SJCRH30 (cell line): ENCODE measurements around the gene UBE2E2. TPM values are rescaled to one million over a fixed set of nuclear protein-coding genes. Genes with fewer than 3 reads are reported as not detected.
"Not testable (repeated sequence)": the region's sequence is repeated elsewhere in the genome, so short reads cannot be mapped to it uniquely, and the experiment has no call there.

Source experiments
- DNase-seq, 2 experiments: peaks; one replicate each; pipeline ENCODE4 v3.0.0-alpha.2; 2015 to 2020
- H3K27ac ChIP-seq: fragments of 250-450 bp; sonication (Bioruptor Pico); 2 replicates; pipeline ENCODE4 v1.5.1; 2020; ENCODE audit warnings: mild to moderate bottlenecking, moderate library complexity
- H3K27me3 ChIP-seq: fragments of 250-450 bp; sonication (Bioruptor Pico); 2 replicates; pipeline ENCODE4 v1.5.1; 2020; ENCODE audit warnings: mild to moderate bottlenecking, moderate library complexity
- H3K36me3 ChIP-seq: fragments of 250-450 bp; sonication (Bioruptor Pico); 2 replicates; pipeline ENCODE4 v1.5.1; 2020; ENCODE audit warnings: mild to moderate bottlenecking, moderate library complexity
- H3K4me1 ChIP-seq: fragments of 250-450 bp; sonication (Bioruptor Pico); 2 replicates; pipeline ENCODE4 v1.5.1; 2020; ENCODE audit warnings: mild to moderate bottlenecking, moderate library complexity
- H3K4me3 ChIP-seq: fragments of 250-450 bp; sonication (Bioruptor Pico); 2 replicates; pipeline ENCODE4 v1.5.1; 2020; ENCODE audit warnings: mild to moderate bottlenecking, moderate library complexity
- H3K9me3 ChIP-seq: fragments of 250-450 bp; sonication (Bioruptor Pico); replicated peaks from 2 replicates; pipeline ENCODE4 v1.5.1; 2020; ENCODE audit warnings: mild to moderate bottlenecking, moderate library complexity
- total RNA-seq: library from RNA; depleted of rRNA; stranded (reverse); fragments of >200 nt; shearing (Covaris generic); gene quantifications from 2 replicates; pipeline ENCODE4 v1.2.3, GENCODE V29; 2014

Gene UBE2E2
- total RNA-seq, 1 experiment from 2014 or later, result 96.3 TPM

DNA sequence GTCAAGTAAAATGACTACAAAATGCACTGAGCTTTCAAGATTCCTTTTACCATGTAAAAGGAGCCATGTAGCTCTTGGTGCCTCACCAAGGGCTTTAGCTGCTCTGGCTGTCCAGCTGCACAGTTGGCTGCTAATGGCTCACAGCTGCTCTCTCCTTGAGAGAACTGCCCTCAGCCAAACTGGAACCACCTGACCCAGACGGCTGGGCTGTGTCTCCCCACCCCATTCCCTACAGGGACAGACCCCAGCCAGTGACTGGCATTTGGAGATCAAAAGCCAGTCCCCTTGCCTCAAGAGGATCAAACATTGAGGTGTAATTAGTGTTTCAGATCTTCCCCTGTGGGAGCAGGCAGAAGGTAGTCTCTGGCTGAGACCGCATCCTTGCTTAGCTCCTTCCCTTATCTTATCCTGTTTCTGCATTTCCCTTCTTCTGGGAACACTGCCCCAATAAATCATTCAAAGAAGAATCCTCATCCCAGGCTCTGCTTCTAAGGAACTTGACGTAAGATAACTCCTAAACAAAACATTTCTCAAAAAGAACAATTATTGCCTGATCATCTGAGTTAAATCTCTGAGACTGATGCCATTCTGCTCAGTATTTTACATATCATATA is 28.6 kb upstream of the UBE2E2 start:
- Histone ChIP-seq H3K27ac (no peak overlapping the region), H3K4me1 (no peaks in the 10 kb centered on the region), H3K27me3 (no peaks in the 10 kb centered on the region), H3K36me3 (no peaks in the 10 kb centered on the region), H3K4me3 (no peak overlapping the region), H3K9me3 (no peaks in the 10 kb centered on the region; the same call in 1 of the 2 replicates)
- peak in 1 of 2 experiments; percentile 36 for DNase-seq

DNA sequence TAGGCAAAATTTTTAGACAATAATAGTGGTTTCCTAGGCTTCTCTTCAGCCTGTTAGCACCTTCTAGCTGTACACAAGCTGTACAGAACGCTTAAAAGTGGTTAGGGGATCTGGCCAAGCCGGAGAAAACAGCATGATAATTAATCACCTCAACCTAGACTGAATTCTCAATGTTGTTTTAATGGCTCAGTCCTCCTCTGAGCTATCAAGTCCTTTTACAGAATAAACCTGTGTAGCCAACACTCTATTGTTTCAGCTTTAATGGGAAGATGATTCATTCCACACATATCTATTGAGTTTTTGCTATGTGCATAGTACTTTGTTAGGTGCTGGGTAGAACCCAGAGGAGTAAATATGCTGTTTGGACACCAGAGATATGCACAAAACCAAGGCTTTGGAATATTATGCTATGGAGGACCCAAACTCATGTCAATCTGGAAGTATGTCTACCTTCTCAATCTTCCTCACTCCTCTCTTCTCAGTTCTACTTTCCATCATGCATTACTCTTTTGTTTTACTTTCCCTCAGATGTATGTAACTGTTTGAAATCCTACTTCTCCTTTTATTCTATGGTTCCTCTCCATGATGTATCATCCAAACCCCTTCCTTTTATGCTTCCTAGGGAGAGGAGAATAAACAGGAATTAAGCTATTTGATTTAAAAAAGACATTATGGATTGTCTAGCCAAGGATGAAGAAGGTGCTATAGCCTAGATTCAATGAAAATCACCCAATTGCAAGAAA is 27.6 kb upstream of the UBE2E2 start:
- H3K4me3 ChIP-seq, result no peak overlapping the region
- no peaks in the 10 kb centered on the region for H3K27me3 ChIP-seq
- no peaks in the 10 kb centered on the region for H3K4me1 ChIP-seq
- no peaks in the 10 kb centered on the region for H3K36me3 ChIP-seq
- H3K27ac ChIP-seq, result no peak overlapping the region
- H3K9me3 ChIP-seq, result no peaks in the 10 kb centered on the region; the same call in 1 of the 2 replicates
- DNase-seq, result no peak

GRCh38 chr3:23176839-23177238 is 26.3 kb upstream of the UBE2E2 start:
- not testable (repeated sequence) for H3K27me3 ChIP-seq, H3K27ac ChIP-seq, DNase-seq, H3K36me3 ChIP-seq, H3K4me1 ChIP-seq, H3K9me3 ChIP-seq, H3K4me3 ChIP-seq

GRCh38 chr3:23182996-23183513 is 20.1 kb upstream of the UBE2E2 start:
- Histone ChIP-seq H3K27ac (no peak overlapping the region), H3K9me3 (no peaks in the 10 kb centered on the region), H3K27me3 (no peaks in the 10 kb centered on the region), H3K4me3 (no peak overlapping the region), H3K36me3 (no peaks in the 10 kb centered on the region), H3K4me1 (no peaks in the 10 kb centered on the region)
- no peak for DNase-seq

DNA sequence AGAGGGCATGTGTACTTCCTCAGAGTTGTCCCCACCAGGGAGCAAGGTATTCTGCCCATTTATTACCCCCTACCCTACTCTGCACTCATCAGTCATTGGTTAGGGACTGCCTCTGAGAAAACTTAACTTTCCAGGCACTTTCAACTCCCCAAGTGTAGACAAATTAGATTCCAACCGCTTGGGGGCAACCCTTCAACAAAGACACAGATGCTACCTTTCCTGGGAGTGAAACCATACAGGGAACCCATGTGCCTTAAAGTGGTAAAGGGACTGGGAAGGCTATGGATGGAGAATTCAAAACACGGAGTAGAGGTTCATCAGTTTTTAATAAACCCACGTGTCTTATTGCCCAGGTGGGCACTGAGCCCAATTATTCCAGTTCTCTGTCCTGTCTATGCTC is 19.4 kb upstream of the UBE2E2 start:
- no peak overlapping the region for H3K27ac ChIP-seq
- H3K27me3 ChIP-seq, result no peaks in the 10 kb centered on the region
- H3K4me1 ChIP-seq, result no peaks in the 10 kb centered on the region
- H3K4me3 ChIP-seq, result no peak overlapping the region
- H3K36me3 ChIP-seq, result no peaks in the 10 kb centered on the region
- peak; percentile 41 to 76 for DNase-seq
- H3K9me3 ChIP-seq, result no peaks in the 10 kb centered on the region

DNA sequence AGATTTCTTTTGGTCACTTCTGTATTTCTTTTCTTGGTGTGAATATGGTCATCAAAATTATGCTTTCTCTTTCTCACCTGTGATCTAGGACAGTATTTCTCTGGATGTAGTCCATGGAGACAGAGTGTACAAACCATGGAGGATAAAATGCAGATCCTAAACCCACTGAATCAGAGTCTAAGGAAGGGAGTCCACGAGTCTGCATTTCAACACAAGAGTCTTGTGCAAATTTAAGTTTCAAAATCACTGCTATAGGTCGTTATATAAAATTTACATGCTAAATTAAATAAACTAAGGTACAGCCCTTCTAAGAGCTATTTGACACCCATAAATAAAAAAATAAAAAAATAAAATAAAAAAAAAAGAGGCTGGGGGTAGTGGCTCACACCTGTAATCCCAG is 17.3 kb upstream of the UBE2E2 start:
- Histone ChIP-seq H3K4me3 (no peak overlapping the region), H3K36me3 (no peaks in the 10 kb centered on the region), H3K27me3 (no peaks in the 10 kb centered on the region), H3K4me1 (no peaks in the 10 kb centered on the region), H3K9me3 (no peaks in the 10 kb centered on the region), H3K27ac (no peak overlapping the region)
- DNase-seq, result no peak

DNA sequence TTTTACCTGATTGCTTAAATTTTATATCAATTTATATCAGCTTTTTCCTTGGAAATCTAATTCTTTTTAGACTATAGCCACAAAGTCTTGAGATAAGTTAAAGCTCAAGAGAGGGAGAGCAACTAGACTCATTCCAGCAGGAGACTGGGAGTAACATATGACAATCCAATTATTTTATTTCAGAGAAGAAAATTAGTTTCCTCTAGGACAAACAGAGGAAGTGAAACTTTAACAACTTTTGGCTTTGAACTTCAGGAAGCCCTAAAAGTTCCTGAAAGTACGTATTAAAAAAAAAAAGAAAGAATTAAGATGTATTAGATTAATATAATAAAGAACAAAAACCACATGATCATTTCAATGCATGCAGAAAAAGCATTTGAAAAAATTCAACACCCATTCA is 13.9 kb upstream of the UBE2E2 start:
- no peak for DNase-seq
- H3K4me1 ChIP-seq, result no peaks in the 10 kb centered on the region
- no peaks in the 10 kb centered on the region for H3K9me3 ChIP-seq
- H3K4me3 ChIP-seq, result no peak overlapping the region
- H3K27me3 ChIP-seq, result no peaks in the 10 kb centered on the region
- no peaks in the 10 kb centered on the region for H3K36me3 ChIP-seq
- no peak overlapping the region for H3K27ac ChIP-seq

DNA sequence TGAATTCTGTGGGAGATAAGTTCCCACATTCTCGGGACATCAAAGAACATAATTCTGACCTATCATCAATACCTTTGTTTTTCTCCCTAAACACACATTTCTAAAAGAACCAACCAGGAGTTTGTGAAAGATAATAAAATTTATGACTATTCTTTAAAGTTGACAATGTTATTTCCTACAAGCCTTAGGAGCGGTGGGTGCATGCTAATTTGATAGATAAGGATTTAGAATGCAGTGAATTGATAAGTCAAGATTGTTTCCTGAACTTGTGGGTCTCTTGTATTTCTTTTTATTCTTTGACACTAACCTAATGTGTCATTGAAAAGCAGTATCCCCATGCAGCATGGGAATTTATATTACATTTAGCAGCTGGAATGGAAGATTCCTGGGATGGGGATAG is 10.3 kb upstream of the UBE2E2 start:
- no peaks in the 10 kb centered on the region; the same call in 1 of the 2 replicates for H3K27me3 ChIP-seq
- no peaks in the 10 kb centered on the region for H3K9me3 ChIP-seq
- no peak overlapping the region for H3K4me3 ChIP-seq
- no peaks in the 10 kb centered on the region for H3K36me3 ChIP-seq
- H3K27ac ChIP-seq, result no peak overlapping the region
- no peaks in the 10 kb centered on the region for H3K4me1 ChIP-seq
- no peak for DNase-seq

- Histone ChIP-seq H3K4me3 (no peak overlapping the region), H3K36me3 (no peaks in the 10 kb centered on the region), H3K27me3 (no peaks in the 10 kb centered on the region; the same call in 1 of the 2 replicates), H3K4me1 (no peaks in the 10 kb centered on the region), H3K27ac (no peak overlapping the region), H3K9me3 (no peaks in the 10 kb centered on the region)
- DNase-seq, result no peak
These were observed 9.3 kb upstream of the UBE2E2 start for GRCh38 chr3:23193831-23194230.

- H3K4me3 ChIP-seq, result no peak overlapping the region
- no peaks in the 10 kb centered on the region for H3K4me1 ChIP-seq
- no peaks in the 10 kb centered on the region for H3K36me3 ChIP-seq
- no peaks in the 10 kb centered on the region for H3K9me3 ChIP-seq
- DNase-seq, result no peak
- no peak overlapping the region for H3K27ac ChIP-seq
- no peaks in the 10 kb centered on the region; the same call in 1 of the 2 replicates for H3K27me3 ChIP-seq
These were observed 4.3 kb upstream of the UBE2E2 start for GRCh38 chr3:23198801-23199200.

DNA sequence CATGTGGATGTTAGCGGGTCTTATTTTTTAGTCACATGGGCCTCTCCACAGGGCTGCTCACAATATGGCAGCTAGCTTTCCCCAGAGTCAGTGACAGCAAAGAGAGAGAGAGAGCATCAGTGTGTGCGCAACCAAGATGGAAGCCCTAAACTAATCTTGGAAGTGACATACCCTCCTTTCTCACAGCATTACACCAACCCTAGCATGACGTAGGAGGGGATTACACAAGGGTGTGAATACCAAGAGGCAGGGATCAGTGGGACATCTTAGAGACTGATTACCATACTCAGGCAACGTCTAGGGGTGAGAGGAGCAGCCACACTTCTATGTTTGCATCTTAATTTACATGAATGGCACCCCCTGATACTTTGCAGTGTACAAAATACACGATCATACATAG is 3.5 kb upstream of the UBE2E2 start:
- no peaks in the 10 kb centered on the region; the same call in 1 of the 2 replicates for H3K4me1 ChIP-seq
- no peaks in the 10 kb centered on the region; the same call in 1 of the 2 replicates for H3K27me3 ChIP-seq
- no peak overlapping the region for H3K27ac ChIP-seq
- no peaks in the 10 kb centered on the region for H3K9me3 ChIP-seq
- H3K36me3 ChIP-seq, result no peaks in the 10 kb centered on the region
- H3K4me3 ChIP-seq, result no peak overlapping the region
- no peak for DNase-seq

GRCh38 chr3:23201154-23201838 is 1.8 kb upstream of the UBE2E2 start:
- Histone ChIP-seq H3K27ac (no peak overlapping the region), H3K4me1 (peaks cover 5% of the 10 kb centered on the region; the same call in 1 of the 2 replicates), H3K36me3 (no peaks in the 10 kb centered on the region), H3K9me3 (no peaks in the 10 kb centered on the region), H3K27me3 (no peaks in the 10 kb centered on the region), H3K4me3 (no peak overlapping the region)
- DNase-seq, result no peak

DNA sequence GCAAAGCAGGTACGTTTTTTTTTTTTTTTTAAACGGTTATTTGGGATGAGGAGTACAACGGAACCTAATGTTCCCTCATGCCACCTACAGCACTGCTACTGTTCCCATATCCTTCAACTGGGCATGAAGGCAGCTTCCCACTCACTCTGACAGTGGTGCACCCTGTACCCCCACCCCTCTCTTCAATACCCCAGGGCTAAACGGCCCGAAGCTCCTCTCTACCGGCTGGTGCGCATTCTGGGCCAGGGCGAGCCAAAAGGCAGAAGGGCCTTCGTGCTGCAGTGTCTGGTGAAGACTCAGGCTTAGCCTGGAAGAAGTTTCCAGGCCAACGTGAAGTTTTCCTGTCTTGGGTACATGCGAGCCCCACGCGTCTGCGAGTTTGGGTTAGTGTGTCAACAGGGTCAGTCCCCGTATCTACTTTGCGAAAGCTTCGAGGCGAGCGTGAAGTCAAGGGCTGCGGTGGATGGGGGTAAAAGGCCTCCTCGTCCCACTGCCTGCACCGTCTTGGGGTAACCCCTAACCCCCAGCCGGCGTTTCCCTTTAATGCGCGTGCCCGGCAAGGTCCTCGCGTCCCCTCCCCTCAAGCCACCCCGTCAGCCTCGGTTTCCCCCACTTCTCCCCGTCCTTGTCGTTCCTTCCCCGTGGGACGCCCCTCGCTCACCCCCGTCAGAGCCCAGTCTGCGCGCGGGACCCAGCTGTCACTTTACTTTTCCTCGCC is 765 bp upstream of the UBE2E2 start:
- Histone ChIP-seq H3K27me3 (no peaks in the 10 kb centered on the region), H3K27ac (no peak overlapping the region), H3K9me3 (no peaks in the 10 kb centered on the region), H3K4me3 (peak overlapping the region; percentile 97), H3K4me1 (peaks cover 5% of the 10 kb centered on the region; the same call in 1 of the 2 replicates), H3K36me3 (no peaks in the 10 kb centered on the region)
- no peak for DNase-seq

- DNase-seq, result peak; percentile 51 to 70
- Histone ChIP-seq H3K4me1 (peaks cover 5% of the 10 kb centered on the region; the same call in 1 of the 2 replicates), H3K9me3 (no peaks in the 10 kb centered on the region), H3K36me3 (no peaks in the 10 kb centered on the region), H3K27ac (peak overlapping the region; percentile 52), H3K27me3 (no peaks in the 10 kb centered on the region), H3K4me3 (peak overlapping the region; percentile 97)
These were observed 692 bp downstream of the UBE2E2 start for GRCh38 chr3:23203708-23204330.
